T1000 (cell line): Measurements from ENCODE around the gene SLC25A30.
"Not testable (repeated sequence)": the region's sequence is repeated elsewhere in the genome, so short reads cannot be mapped to it uniquely, and the experiment has no call there.

Experiments
- DNase-seq: peaks from one replicate; lab custom pipeline; 2025; ENCODE audit warnings: mixed read lengths; lab: John Stamatoyannopoulos, UW

Gene SLC25A30

DNA sequence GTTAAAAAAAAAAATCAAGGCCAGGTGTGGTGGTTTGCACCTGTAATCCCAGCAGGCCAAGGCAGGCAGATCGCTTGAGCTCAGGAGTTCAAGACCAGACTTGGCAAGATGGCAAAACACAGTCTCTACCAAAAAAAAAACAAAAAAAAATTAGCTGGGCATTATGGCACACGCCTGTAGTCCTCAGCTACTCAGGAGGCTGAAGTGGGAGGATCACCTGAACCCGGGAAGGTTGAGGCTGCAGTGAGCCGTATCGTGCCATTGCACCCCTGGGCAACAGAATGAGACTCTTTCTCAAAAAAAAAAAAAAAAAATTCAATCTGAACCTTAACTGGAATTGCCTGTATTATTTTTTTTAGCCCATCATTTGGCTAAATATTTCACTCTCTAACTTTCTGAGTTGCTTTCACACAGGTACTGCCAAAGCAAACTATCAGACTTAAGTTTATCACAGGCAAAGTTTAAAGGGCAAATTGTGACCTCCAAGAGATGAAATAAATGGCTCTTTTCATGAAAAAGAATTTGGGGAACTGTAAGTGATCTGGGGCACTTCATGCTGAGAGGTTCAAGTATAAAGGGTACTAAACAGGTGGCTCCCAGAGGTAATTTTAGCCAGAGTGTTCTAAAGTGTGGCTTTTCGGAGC, 14.7 kb upstream of the SLC25A30 start:
- no peak for DNase-seq

DNA sequence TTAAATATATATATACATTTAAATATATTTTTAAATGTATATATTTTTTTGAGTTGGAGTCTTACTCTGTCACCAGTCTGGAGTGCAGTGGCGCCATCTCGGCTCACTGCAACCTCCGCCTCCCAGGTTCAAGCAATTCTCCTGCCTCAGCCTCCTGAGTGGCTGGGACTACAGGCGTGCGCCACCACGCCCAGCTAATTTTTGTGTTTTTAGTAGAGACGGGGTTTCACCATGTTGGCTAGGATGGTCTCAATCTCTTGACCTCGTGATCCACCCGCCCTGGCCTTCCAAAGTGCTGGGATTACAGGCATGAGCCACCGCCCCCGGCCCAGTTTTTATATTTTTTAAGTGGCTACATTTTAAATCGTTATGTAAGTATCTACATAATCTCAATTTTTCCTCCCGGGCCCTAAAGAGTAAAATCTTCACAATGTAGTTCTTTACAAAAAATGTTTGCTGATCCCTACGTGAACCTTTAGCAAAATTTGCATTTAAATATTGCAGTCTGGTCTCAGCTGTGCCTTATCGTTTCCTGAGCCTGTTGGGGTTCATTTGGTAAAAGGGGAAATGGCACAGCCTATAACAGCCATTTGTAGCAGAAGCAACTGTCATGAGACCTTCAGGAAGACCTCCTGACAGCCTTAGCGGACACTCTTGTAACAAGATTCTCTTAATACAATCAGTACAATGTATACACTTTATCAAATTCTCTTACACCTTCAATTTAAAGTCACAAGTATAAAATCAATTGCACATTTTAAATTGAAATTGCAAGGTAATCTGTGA, 8.1 kb upstream of the SLC25A30 start:
- not testable (repeated sequence) for DNase-seq

DNA sequence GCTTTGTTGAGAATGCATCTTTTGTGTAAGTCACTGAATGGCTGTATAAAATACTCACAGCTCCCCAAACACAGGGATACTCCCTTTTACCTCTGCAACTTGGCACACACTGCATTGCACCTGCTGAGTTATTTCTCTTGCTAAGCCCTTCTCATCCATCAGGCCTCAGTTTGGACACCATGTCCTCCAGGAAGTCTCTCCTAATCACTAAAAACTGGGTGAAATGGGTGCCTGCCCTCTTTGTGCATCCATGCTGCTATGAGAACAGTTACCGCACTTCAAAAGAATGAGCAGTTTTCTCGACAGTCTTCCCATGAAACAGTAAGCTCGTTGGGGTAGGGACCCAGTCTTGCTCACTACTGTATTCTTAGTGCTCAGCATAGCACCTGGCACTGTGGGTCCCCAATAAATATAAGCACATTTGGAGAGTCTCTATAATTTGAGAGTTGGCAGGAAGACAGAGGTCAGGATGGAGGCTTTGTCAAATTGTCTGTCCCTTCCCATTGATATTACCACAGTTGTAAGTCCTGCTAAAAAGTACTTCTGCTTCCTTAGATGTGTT, 4.6 kb upstream of the SLC25A30 start:
- DNase-seq: no peak

DNA sequence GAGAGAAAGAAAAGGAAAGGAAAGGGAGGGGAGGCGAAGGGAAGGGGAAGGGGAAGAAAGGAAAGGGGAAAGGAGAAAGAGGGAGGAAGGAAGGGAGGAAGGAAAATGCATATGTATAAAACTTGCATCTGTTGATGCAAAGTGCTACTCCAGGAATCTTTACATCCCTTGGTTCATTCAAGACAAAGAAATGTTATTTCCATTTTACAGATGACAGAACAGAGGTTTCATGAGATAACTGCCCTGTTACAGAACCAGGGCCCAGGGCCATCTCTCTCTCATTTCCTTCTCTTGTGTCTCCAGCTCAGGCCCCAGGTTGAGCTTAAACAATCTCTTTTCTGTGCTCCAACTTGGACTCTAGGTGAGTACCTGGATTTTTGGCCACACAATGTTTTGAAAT, 1.8 kb upstream of the SLC25A30 start:
- DNase-seq: no peak

DNA sequence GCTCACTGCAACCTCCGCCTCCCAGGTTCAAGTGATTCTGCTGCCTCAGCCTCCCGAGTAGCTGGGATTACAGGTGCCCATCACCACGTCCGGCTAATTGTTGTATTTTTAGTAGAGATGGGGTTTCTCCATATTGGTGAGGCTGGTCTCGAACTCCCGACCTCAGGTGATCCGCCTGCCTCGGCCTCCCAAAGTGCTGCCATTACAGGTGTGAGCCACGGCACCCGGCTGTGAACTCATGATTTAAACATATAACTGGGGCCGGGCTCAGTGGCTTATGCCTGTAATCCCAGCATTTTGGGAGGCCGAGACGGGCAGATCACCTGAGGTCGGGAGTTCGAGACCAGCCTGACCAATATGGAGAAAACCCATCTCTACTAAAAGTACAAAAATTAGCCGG, 1.2 kb upstream of the SLC25A30 start:
- DNase-seq: not testable (repeated sequence)

DNA sequence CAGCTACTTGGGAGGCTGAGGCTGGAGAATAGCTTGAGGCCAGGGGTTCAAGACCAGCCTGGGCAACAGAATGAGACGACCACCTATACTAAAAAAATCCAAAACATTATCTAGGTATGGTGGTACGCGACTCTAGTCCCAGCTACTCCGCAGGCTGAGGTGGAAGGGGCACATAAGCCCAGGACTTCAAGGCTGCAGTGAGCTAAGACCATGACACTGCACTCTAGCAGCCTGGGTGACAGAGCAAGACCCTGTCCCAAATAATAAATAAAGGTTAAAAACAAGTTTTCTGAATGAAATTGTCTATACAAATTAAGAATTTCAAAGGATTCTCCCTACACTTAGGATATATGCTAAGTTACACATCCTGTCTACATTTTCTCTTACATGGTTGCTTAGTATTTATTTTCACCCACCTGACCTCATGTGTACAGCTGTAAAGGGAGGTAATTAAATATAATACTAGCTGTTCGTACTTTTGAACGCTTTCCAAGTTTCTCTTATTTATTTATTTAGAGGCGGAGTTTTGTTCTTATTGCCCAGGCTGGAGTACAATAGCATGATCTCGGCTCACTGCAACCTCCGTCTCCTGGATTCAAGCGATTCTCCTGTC, 1.6 kb downstream of the SLC25A30 start:
- no peak for DNase-seq

DNA sequence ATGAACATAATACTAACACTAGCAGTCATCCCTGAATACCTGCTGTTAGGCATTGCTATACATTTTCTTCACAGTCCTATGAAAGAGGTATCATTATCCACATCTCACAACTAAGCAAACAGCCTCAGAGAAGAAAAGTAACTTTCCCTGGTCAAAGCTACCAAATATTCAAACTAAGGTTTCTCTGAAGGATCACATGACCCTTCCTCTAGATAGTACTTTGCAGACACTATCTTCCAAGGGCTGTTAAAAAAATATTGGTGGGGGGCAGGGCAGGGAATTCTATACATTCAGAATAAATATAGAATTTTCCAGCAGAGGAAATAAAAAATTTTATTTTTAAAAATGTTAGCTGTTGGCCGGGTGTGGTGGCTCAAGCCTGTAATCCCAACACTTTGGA, 3.1 kb downstream of the SLC25A30 start:
- DNase-seq: no peak

DNA sequence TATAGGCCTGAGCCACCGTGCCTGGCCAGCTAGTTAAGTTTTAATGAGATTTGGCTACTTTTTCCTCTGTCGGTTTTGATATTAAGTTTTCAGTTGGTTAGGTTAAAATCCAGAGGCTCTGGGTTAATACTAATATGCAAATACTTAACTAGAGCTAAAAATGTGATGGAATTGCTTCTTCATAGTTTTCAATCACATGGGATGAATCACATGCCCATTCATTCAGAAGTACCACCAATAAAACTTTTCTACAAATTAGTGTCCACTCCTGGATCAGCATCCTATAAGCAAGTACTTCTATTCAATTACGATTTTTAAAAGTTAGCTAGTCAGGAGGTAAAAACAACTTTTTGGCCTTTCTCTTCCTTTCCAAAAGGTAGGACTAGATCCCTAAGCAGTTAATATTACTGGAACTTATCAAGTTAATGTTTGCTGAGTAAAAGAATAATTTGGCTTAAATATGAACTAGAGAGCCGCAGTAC, 4.3 kb downstream of the SLC25A30 start:
- no peak for DNase-seq

DNA sequence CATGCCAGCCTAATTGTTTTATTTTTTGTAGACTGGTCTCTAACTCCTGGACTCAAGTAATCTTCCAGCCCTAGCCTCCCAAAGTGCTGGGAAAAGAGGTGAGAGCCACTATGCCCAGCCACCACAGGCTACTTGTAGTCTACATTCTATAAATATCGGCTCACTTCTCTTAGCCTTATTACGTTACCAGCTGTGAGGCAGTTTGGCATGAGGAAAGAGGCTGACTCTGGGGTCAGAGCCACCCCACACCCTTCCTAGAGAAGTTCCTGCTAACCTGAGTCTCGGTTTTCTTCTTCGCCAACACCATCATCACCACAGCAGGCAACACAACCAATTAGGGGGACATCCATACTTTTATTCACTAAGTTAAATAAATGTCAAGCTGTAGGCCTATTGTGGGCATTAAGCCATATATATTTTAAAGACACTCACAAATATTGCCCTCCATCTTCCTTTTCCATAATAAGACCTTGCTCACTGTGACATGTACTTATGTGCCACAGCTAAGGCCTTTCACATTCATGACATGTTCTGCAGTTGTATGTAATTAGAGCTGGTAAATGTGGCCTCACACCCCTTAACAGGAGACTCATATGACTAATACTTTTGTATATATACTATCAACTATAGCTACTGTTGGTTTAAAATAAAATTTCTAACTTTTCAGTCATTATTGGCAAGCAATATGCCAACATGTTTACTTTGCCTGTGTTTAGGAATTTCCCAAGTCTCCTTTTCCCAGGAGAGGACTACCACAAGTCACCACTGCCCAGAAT, 5.7 kb downstream of the SLC25A30 start:
- DNase-seq: no peak

DNA sequence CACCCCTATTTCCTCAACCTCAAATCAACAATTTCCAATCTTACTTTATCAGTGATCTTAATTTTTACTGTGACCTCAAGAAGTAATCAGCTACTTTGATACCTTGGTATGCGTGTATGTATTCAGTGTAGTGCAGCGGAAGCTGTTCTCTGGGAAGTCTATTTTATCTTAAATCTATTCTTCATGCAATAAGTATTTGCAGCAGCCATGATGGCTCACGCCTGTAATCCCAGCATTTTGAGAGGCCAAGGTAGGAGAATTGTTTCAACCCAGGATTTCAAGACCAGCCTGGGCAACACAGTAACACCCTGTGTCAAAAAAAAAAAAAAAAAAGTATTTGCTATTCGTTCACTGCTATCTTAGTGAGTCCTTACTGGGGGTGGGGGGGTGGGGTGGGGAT, 6.5 kb downstream of the SLC25A30 start:
- DNase-seq: no peak

DNA sequence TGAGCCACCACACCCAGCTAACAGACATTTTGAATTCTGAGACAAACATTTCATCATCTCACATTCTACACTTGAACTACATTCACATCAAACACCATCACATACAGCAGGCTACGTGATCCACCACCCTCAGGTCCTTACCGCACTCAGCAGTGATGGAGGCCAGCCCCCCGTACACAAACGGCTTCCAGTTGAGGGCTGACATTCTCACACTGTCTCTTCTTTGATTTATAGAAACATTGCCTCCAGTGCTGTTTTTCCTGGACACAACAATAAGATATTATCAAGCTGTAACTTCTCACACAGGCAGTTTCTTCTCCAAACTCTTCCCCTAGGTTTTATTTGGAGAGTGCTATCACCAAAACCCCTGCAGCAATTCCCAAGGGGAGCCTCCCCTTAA, 7.0 kb downstream of the SLC25A30 start:
- no peak for DNase-seq

DNA sequence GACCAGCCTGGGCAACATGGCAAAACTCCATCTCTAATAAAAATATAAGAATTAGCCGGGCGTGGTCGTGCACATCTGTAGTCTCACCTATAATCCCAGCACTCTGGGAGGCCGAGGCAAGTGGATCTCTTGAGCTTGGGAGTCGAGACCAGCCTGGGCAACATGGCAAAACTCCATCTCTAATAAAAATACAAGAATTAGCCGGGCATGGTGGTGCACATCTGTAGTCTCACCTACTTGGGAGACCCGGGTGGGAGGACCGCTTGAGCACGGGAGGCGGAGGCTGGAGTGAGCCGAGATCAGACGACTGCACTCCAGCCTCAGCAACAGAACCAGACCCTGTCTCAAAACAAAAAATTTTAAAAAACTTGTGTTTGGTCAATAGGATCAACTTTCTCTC, 7.7 kb downstream of the SLC25A30 start:
- no peak for DNase-seq

DNA sequence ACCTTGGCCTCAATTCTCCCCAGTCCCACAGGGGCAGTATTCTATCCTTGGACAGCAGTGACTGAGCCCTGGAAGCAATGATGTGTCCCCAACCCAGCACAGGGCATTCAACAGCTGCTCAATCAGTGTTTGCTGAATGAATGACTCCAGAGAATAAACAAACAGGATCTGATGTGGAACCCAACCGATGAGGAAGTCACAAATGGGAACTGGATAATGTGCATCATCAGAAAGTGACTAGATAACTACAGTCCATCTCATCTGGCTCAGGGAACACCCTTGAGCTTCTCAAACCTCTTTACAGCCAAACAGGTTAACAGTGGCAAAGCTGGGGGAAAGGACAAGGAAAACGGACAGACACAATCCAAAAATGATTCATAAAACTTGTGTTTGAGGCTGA, 8.2 kb downstream of the SLC25A30 start:
- DNase-seq: no peak

DNA sequence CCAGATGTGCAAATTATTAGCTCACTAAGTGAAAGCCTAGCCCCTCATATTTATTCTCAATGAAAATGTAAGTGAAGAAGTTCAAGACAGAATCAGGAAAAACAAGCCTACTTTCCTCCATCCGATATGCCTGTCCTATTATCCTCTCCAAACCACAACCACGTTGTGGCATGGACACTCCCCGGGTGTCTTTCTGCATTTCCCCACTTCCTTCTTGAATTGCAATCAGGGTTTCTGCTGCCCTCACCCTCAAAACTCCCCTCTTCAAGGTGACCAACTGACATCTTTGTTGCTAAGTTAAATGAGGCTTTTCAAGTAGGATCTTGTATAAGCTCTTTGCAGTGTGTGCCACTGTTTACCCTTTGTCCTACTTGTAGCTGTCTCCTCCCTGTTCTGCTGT, 11.8 kb downstream of the SLC25A30 start:
- DNase-seq: no peak

DNA sequence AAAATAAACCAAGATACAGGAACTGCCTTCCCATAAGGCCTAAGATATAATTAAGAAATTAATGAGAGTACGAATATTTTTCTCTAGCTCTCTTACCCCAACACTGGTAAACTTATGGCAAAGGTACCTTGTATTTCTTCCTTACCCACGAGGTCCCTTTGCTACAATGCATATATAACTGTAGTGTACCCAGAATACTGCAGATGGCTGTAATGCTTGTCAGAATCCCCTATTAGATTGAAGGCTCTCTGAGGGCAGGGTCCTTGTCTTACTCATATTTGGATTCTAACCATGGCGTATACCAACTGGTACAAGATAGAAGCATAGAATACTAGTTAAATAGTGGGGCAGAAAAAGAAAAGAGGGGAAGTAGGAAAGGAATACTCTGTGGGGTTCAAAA, 15.1 kb downstream of the SLC25A30 start:
- DNase-seq: no peak

DNA sequence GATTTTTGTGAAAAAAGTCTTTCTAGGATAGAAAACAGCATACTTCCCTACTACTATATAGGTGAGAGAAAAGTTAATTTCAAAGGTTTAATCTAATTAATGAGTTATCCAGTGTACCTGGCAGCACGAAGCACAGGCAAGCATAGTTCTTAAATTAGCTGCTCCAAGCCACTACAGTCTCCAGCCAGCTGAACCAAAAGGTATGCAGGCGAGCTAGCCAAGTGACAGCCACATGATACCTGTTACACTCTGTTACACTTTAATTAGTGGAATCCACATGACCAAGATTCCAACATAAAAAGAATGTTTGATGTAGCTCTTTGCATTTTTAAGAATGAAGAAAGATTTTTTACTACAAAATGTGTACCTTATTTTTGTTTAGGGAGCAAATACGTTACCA, 15.5 kb downstream of the SLC25A30 start:
- DNase-seq: no peak

DNA sequence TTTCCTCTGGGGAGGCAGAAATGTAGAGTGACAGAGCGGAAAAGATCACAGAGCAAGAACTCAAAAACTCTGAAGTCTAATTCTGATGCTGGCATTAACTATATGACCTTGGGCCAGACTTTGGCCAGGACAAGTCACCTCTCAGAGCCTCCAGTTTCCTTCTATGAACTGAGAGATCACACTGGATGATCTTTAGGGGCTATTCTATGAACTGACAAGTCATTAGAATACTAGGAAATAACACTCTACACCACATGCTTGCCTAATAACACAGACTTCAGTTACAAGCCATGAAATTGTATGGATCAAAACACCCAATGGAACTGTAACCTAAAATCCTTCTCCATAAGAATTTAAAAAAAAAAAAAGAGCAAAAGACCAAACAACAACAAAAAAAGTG, 16.9 kb downstream of the SLC25A30 start:
- DNase-seq: no peak

DNA sequence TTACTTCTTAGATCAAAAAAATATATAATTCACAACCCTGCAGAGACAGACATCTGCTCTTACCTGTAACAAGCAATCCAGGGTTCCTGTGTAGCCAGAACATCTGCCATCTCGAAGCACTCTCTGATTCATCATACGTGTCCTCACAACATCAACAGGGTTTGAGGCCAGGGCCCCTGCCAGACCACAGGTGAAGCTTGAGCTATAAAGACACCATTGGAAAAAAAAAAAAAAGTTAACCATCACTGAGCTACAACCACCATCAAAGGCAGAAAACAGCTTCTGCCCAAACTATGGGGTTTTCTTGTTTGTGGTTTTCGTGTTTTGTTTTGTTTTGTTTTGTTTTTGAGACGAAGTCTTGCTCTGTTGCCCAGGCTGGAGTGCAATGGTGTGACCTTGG, 19.3 kb downstream of the SLC25A30 start:
- DNase-seq: no peak

DNA sequence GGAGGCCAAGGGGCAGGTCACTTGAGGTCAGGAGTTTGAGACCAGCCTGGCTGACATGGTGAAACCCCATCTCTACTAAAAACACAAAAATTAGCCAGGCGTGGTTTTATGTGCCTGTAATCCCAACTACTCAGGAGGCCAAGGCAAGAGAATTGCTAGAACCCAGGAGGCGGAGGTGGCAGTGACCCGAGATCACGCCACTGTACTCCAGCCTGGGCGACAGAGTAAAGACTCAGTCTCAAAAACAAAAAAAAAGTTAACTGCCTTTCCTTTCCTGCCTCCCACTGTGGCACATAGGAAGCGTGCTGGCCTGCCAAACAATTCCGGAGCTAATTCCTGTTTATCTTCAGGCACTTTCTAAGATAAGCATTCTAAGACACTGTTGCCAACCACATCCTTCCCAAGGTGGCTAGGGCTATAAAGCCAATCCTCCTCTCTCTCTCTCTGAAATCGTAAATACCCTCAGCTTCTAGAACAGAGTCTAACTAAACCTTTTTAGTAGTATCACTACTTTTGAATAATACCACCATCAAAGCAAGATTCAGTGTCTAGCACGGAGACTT, 21.6 kb downstream of the SLC25A30 start:
- no peak for DNase-seq

DNA sequence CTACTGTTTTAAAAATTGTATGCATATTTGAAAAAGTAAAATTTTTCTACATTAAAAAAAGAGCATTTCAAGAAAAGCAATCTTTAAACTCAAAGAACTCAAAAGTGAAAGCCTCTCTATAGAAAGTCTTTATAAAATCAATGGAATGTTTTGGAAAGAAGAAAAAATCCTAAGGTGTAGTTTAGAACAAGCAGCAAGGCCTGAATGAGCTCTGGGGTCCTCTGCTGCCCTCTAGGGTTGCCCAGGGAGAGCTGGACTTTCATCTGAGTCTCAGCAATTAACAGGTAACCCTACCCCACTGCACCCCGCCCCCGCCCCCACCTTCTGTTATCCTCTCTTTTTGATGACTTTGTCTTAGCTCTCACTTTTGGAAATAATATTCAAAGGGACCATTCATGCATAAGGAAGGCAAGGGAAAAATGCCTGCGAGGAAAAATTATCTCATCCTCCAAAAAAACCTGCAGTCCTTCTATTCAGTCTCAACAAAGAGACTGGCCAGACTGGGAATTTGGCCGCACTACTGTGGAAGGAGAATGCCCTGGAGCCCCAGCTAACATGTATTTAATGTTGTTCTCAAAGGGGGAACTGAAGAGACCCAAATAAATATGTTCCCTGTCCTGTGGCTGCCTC, 24.1 kb downstream of the SLC25A30 start:
- DNase-seq: no peak

DNA sequence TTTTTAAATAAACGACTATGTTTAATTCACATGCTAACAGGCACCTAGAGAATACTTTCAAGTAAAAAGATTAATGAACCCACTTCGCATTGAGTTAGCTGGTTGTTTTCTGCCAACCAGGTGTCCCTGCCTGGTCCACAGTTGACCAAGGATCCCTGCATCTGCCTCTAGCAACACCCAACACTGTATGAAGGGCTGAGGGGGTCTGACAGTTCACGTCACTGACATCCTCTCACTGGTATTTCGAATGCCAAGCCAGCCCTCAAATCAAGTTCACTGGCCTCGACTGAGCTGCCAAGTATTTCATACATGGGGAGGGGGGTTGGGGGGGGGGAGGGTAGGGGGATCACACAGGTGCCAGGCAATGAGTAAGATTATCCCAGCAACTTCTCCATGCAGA, 25.4 kb downstream of the SLC25A30 start:
- DNase-seq: no peak
